OCI-LY3 (cell line): Measurements from ENCODE around the gene HLA-DQB1.

Experiments used
- H2AFZ ChIP-seq: fragments of 200-600, 300-600 bp; shearing (Covaris generic); 2 replicates; pipeline ENCODE4 v1.6.0; 2014; ENCODE audit warnings: antibody characterized with exemption, low read depth, low read length
- H3K27ac ChIP-seq: fragments of 200-600, 300-600 bp; sonication (generic); 2 replicates; pipeline ENCODE4 v1.5.1; 2014; ENCODE audit warnings: mild to moderate bottlenecking, low read length, moderate library complexity, mixed read lengths
- H3K27me3 ChIP-seq: fragments of 200-600, 300-600 bp; sonication (generic); 2 replicates; pipeline ENCODE4 v1.6.1; 2014; ENCODE audit warnings: low read depth, low read length, mixed read lengths
- H3K36me3 ChIP-seq: fragments of 200-600, 300-600 bp; sonication (generic); replicated peaks from 2 replicates; pipeline ENCODE3; 2014; ENCODE audit warnings: low read depth, low read length, mixed read lengths
- H3K4me1 ChIP-seq: fragments of 300-600, 200-600 bp; sonication (generic); 2 replicates; pipeline ENCODE4 v1.6.1; 2014; ENCODE audit warnings: low read length, mixed read lengths
- H3K4me2 ChIP-seq: fragments of 200-600, 300-600 bp; sonication (generic); 2 replicates; pipeline ENCODE4 v1.6.1; 2014; ENCODE audit warnings: low read length, mixed read lengths
- H3K4me3 ChIP-seq: fragments of 300-600, 200-600 bp; sonication (generic); 2 replicates; pipeline ENCODE4 v1.5.1; 2014; ENCODE audit warnings: antibody characterized with exemption, mild to moderate bottlenecking, low read length, moderate library complexity
- H3K79me2 ChIP-seq: fragments of 300-600, 200-600 bp; shearing (Covaris generic); 2 replicates; pipeline ENCODE4 v1.6.1; 2014; ENCODE audit warnings: mild to moderate bottlenecking, low read length, mixed read lengths
- H3K9ac ChIP-seq: fragments of 300-600, 200-600 bp; shearing (Covaris generic); 2 replicates; pipeline ENCODE4 v1.6.0; 2014; ENCODE audit warnings: mild to moderate bottlenecking, low read length, moderate library complexity
- H3K9me3 ChIP-seq: fragments of 200-600, 300-600 bp; shearing (Covaris generic); 2 replicates; pipeline ENCODE4 v1.6.1; 2014; ENCODE audit warnings: low read length, mixed read lengths; ENCODE audit not compliant: insufficient read depth
- H4K20me1 ChIP-seq: fragments of 200-600, 300-600 bp; sonication (generic); 2 replicates; pipeline ENCODE4 v1.6.1; 2016; ENCODE audit warnings: low read length, mixed read lengths; ENCODE audit not compliant: insufficient read depth
- EZH2phosphoT487 ChIP-seq: fragments of 200-600 bp; shearing (Covaris generic); IDR thresholded peaks from 2 replicates; pipeline ENCODE4 v1.6.1; 2018; ENCODE audit warnings: antibody characterized with exemption, mixed run types, low read depth
- TF ChIP-seq, protein P1 (sequence below): fragments of 200-600, 300-600 bp; sonication (generic); IDR thresholded peaks from 2 replicates; pipeline ENCODE4 v1.5.1; 2014; ENCODE audit warnings: antibody characterized with exemption, low read length, low read depth

The HLA-DQB1 gene

DNA sequence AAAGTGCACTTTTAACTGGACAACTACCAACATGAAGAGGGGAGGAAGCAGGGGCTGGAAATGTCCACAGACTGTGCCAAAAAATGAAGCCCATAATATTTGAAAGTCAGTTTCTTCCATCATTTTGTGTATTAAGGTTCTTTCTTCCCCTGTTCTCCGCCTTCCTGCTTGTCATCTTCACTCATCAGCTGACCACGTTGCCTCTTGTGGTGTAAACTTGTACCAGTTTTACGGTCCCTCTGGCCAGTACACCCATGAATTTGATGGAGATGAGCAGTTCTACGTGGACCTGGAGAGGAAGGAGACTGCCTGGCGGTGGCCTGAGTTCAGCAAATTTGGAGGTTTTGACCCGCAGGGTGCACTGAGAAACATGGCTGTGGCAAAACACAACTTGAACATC, 25.3 kb downstream of the HLA-DQB1 start:
- H3K27ac ChIP-seq, result no peak overlapping the region
- H3K36me3 ChIP-seq, result no peaks in the 10 kb centered on the region
- 0 out of 2 replicates have a peak, but pooled peaks cover 4% of the 10 kb centered on the region for H4K20me1 ChIP-seq
- H3K4me3 ChIP-seq, result no peak overlapping the region
- no peak overlapping the region for H2AFZ ChIP-seq
- no peaks in the 10 kb centered on the region for H3K9me3 ChIP-seq
- TF ChIP-seq, protein P1, sequence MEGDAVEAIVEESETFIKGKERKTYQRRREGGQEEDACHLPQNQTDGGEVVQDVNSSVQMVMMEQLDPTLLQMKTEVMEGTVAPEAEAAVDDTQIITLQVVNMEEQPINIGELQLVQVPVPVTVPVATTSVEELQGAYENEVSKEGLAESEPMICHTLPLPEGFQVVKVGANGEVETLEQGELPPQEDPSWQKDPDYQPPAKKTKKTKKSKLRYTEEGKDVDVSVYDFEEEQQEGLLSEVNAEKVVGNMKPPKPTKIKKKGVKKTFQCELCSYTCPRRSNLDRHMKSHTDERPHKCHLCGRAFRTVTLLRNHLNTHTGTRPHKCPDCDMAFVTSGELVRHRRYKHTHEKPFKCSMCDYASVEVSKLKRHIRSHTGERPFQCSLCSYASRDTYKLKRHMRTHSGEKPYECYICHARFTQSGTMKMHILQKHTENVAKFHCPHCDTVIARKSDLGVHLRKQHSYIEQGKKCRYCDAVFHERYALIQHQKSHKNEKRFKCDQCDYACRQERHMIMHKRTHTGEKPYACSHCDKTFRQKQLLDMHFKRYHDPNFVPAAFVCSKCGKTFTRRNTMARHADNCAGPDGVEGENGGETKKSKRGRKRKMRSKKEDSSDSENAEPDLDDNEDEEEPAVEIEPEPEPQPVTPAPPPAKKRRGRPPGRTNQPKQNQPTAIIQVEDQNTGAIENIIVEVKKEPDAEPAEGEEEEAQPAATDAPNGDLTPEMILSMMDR, result no peak
- no peak for TF ChIP-seq EZH2phosphoT487
- H3K27me3 ChIP-seq, result no peaks in the 10 kb centered on the region
- H3K4me2 ChIP-seq, result no peak overlapping the region
- peaks cover 26% of the 10 kb centered on the region for H3K79me2 ChIP-seq
- peaks cover 2% of the 10 kb centered on the region; the same call in 1 of the 2 replicates for H3K4me1 ChIP-seq
- H3K9ac ChIP-seq, result no peak overlapping the region

GRCh38 chr6:32639440-32640394, 26.7 kb downstream of the HLA-DQB1 start:
- Histone ChIP-seq H3K27ac (no peak overlapping the region), H4K20me1 (0 out of 2 replicates have a peak, but pooled peaks cover 4% of the 10 kb centered on the region), H2AFZ (no peak overlapping the region), H3K79me2 (peaks cover 26% of the 10 kb centered on the region), H3K27me3 (no peaks in the 10 kb centered on the region), H3K9ac (no peak overlapping the region), H3K9me3 (no peaks in the 10 kb centered on the region), H3K4me3 (no peak overlapping the region; the same call in 1 of the 2 replicates), H3K4me1 (peaks cover 13% of the 10 kb centered on the region), H3K36me3 (no peaks in the 10 kb centered on the region), H3K4me2 (peak overlapping the region; percentile 14; the same call in 1 of the 2 replicates)
- TF ChIP-seq EZH2phosphoT487, result no peak
- TF ChIP-seq, protein P1, result no peak

GRCh38 chr6:32638532-32639219, 27.8 kb downstream of the HLA-DQB1 start:
- Histone ChIP-seq H4K20me1 (0 out of 2 replicates have a peak, but pooled peaks cover 4% of the 10 kb centered on the region), H3K9ac (no peak overlapping the region), H3K9me3 (no peaks in the 10 kb centered on the region), H3K4me2 (no peak overlapping the region), H3K27me3 (no peaks in the 10 kb centered on the region), H3K4me1 (peaks cover 20% of the 10 kb centered on the region), H3K27ac (no peak overlapping the region), H3K79me2 (peaks cover 26% of the 10 kb centered on the region), H3K36me3 (no peaks in the 10 kb centered on the region), H3K4me3 (no peak overlapping the region), H2AFZ (no peak overlapping the region)
- TF ChIP-seq, protein P1, result no peak
- no peak for TF ChIP-seq EZH2phosphoT487

GRCh38 chr6:32637883-32638282, 28.6 kb downstream of the HLA-DQB1 start:
- Histone ChIP-seq H3K27ac (peak overlapping the region; percentile 67), H3K9me3 (no peaks in the 10 kb centered on the region), H3K27me3 (no peaks in the 10 kb centered on the region), H3K79me2 (peaks cover 26% of the 10 kb centered on the region), H3K4me3 (peak overlapping the region; percentile 73), H3K9ac (peak overlapping the region; percentile 68), H3K4me2 (peak overlapping the region; percentile 49; the same call in 1 of the 2 replicates), H4K20me1 (0 out of 2 replicates have a peak, but pooled peaks cover 4% of the 10 kb centered on the region), H2AFZ (no peak overlapping the region), H3K36me3 (no peaks in the 10 kb centered on the region), H3K4me1 (peaks cover 28% of the 10 kb centered on the region)
- TF ChIP-seq, protein P1, result no peak
- no peak for TF ChIP-seq EZH2phosphoT487
